ENCODE measurements around the gene ATG9A. TPM values are rescaled to one million over a fixed set of nuclear protein-coding genes. Genes with fewer than 3 reads are reported as not detected.
A peak's percentile ranks its signal among the peaks of the same experiment; 100 is the strongest.

Gene ATG9A
- total and polyA plus RNA-seq, 11 donors, result 28.3 to 147 (median 83.5) TPM

DNA sequence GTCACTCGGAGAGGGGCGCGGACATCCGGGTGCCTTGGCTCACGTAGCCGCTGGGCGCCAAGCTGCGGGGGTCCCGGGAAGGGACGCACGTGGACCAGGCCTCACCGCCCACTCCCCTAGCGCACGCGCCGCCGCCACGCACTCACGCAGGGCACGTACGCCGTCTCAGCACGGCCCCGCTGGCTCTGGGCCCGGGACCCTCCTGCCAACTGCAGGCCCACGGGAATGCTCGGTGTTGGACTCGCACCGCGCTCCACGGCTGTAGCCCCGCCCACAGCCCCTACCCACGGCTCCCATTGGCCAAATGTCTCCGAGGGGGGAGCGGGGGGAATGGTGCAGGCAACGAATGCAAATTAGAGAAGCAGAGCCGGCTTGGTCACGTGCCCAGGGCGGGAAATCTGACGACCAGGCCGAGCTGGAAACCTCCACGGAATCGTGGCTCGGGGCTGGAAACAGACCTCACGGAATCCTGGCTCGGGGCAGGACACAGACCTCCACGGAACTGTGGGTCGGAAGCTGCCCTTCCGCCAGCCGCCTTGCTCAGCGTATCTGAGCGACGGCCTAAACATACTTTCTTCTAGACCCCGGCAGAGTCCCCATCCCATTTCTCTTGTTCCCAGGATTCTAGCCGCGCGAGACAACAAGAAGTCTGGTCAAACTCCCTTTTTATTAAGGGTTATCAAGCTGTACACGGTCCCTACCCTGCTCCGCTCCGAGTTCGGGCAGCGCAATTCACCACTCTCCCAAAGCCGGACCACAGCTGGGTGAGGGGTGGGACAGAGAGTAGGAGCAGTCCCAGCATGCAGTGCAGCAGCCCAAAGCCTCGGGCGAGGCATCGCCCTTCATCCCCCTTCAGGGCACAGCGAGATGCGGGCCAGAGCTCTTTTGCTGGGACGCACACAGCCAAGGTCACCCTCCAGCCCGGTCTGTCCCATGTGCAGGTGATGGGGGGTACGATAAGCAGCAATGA, 10.4 kb downstream of the ATG9A start, which contains the start of gene ABCB6:
Gene ABCB6 (minus strand): TSS at position 227 of the 970 bp plus-strand sequence. CDS start 285 bp downstream, outside the sequence.
- H3K36me3 ChIP-seq, result peaks cover 3 to 67% (median 62%) of the 10 kb centered on the region in 9 donors
- H3K27me3 ChIP-seq, result no peaks in the 10 kb centered on the region
- 5 to 10% (median 6%) methylated on average over 47 to 71 of the region's 71 CpGs for WGBS, 4 donors
- intact Hi-C loops (cut with DNase I), result loop anchor here in 4 of 10 donors (5.0 kb wide), 2 partner anchors 42 to 63 kb away; partner anchors contain the start of genes CNPPD1 (in 3 of the 4) and RETREG2 (in 3 of the 4)
- H3K4me3 ChIP-seq, result peak within 1 kb of the TSS; percentile 19 to 66 (median 58)
- TF ChIP-seq POLR2A (IDR thresholded peaks at IDR 0.05), result peak; percentile 7 to 84
- no peak for TF ChIP-seq CTCF (IDR thresholded peaks at IDR 0.05)
- DNase-seq (peak; percentile 97 to 99 (median 98)), ATAC-seq (peak; percentile 86 to 93 (median 90))
- H3K4me1 ChIP-seq, result peaks cover 6 to 42% (median 33%) of the 10 kb centered on the region in 12 donors
- peak within 1 kb of the TSS; percentile 68 to 97 (median 90) for H3K27ac ChIP-seq
- no peaks in the 10 kb centered on the region for H3K9me3 ChIP-seq

DNA sequence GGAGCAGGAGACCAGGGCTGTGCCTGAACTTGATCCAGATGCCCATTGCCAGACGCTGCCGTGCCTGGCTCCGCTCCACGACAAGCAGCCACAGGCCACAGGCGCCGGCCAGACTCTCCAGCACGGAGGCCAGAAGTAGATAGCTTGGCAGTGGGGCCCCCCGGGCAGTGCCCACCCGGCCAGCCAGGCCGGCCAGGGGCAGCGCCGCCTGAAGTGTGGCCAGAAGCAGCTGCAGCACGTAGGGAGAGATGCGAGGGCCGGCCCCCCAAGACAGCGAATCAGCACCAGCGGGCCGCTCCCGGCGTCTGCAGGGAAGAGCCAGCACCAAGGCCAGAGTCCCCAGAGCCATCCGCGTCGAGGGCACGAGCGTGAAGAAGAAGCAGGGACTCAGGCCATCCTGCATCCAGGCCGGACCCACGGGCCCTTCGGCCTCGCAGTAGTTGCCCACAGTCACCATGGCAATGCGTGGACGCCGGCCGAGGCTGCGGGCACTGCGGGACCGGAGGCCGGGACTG, 11.2 kb downstream of the ATG9A start:
- TF ChIP-seq CTCF (IDR thresholded peaks at IDR 0.05), result peak in 1 of 12 donors; percentile 8
- TF ChIP-seq POLR2A (IDR thresholded peaks at IDR 0.05), result no peak
- H3K36me3 ChIP-seq, result peaks cover 3 to 67% (median 62%) of the 10 kb centered on the region in 9 donors
- H3K9me3 ChIP-seq, result no peaks in the 10 kb centered on the region
- intact Hi-C loops (cut with DNase I), result loop anchor here in 4 of 10 donors (5.0 kb wide), 2 partner anchors 41 to 64 kb away; partner anchors contain the start of genes CNPPD1 (in 3 of the 4) and RETREG2 (in 3 of the 4)
- H3K27ac ChIP-seq, result peak overlapping the region; percentile 68 to 97 (median 90)
- no peaks in the 10 kb centered on the region for H3K27me3 ChIP-seq
- H3K4me1 ChIP-seq, result peaks cover 6 to 42% (median 33%) of the 10 kb centered on the region in 12 donors
- H3K4me3 ChIP-seq, result peak overlapping the region; percentile 19 to 66 (median 58)
- ATAC-seq (peak; percentile 35 to 67 (median 56)), DNase-seq (peak in 4 of 5 donors; percentile 71 to 81 (median 77))
- 0% methylated on average over 16 to 37 of the region's 37 CpGs for WGBS, 4 donors

DNA sequence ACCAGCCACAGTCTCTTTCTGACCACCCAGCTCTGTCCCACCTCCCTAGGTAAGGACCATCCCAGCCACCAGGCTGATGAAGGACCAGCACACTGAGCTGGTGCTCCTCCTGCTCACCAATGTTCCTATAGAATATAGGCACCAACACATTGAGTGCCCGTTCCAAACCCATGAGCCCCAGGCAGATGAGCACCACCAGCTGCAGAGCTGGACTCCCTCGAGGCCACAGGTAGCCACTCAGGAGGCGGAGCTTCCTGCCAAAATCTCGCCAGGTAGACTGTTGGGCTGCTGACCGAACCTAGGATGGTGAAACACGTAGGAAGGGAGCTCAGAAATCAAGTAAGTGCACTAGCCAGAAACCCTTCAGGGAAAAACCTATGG, 12.9 kb downstream of the ATG9A start:
- ATAC-seq (no peak), DNase-seq (no peak)
- intact Hi-C loops (cut with DNase I), result loop anchor here in 4 of 10 donors (5.0 kb wide), 2 partner anchors 39 to 66 kb away; partner anchors contain the start of genes CNPPD1 (in 3 of the 4) and RETREG2 (in 3 of the 4)
- H3K36me3 ChIP-seq, result peaks cover 0 to 64% (median 54%) of the 10 kb centered on the region in 9 donors
- no peak for TF ChIP-seq CTCF (IDR thresholded peaks at IDR 0.05)
- no peak for TF ChIP-seq POLR2A (IDR thresholded peaks at IDR 0.05)
- 88 to 98% (median 94%) methylated on average over 6 of the region's 6 CpGs for WGBS, 4 donors
- no peak overlapping the region for H3K4me3 ChIP-seq
- no peaks in the 10 kb centered on the region for H3K9me3 ChIP-seq
- H3K4me1 ChIP-seq, result peaks cover 6 to 42% (median 33%) of the 10 kb centered on the region in 12 donors
- no peaks in the 10 kb centered on the region for H3K27me3 ChIP-seq
- H3K27ac ChIP-seq, result peak overlapping the region in 3 of 12 donors; percentile 86 to 97 (median 90)
